Fibroblast of mammary gland (primary cell): ENCODE data around the gene VPS54.
"Not testable (repeated sequence)": the region's sequence is repeated elsewhere in the genome, so short reads cannot be mapped to it uniquely, and the experiment has no call there.

Source experiments
- DNase-seq: peaks from one replicate; pipeline ENCODE4 v3.0.0-alpha.2; 2010; ENCODE audit warnings: low read depth
- H3K4me3 ChIP-seq: 2 replicates; pipeline ENCODE4 v1.5.1; 2011; ENCODE audit warnings: low read depth, mild to moderate bottlenecking, low read length, moderate library complexity; ENCODE audit not compliant: control insufficient read depth
- TF ChIP-seq, protein P1 (sequence below): conservative IDR thresholded peaks from 2 replicates; pipeline ENCODE4 v1.5.1; 2011; ENCODE audit warnings: low read depth, low read length, inconsistent platforms; ENCODE audit not compliant: control insufficient read depth, insufficient read depth

The VPS54 gene

DNA sequence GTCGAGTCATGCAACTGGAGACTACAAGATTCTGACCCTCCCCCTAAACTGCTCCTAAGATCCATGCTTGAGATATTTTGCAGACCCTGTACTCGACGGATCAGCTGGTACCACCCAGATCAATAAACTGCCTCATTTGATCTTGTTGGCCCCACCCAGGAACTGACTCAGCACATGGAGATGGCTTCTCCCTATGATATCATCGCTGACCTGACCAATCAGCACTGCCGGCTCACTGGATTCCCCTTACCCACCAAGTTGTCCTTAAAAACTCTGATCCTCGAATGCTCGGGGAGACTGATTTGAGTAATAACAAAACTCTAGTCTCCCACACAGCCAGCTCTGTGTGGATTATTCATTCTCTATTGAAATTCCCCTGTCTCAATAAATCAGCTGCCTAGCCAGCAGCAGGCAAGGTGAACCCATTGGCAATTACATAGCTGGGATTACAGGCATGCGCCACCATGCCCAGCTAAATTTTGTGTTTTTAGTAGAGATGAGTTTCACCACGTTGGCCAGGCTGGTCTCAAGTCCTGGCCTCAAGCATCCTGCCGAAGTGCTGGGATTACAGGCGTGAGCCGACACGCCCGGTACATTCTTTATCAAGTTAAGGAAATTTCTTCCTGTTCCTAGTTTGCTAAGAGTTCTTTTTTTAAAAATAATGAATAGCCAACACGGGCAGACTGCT, 43.6 kb downstream of the VPS54 start:
- DNase-seq: peak; percentile 4
- H3K4me3 ChIP-seq: no peak overlapping the region
- TF ChIP-seq, protein P1, sequence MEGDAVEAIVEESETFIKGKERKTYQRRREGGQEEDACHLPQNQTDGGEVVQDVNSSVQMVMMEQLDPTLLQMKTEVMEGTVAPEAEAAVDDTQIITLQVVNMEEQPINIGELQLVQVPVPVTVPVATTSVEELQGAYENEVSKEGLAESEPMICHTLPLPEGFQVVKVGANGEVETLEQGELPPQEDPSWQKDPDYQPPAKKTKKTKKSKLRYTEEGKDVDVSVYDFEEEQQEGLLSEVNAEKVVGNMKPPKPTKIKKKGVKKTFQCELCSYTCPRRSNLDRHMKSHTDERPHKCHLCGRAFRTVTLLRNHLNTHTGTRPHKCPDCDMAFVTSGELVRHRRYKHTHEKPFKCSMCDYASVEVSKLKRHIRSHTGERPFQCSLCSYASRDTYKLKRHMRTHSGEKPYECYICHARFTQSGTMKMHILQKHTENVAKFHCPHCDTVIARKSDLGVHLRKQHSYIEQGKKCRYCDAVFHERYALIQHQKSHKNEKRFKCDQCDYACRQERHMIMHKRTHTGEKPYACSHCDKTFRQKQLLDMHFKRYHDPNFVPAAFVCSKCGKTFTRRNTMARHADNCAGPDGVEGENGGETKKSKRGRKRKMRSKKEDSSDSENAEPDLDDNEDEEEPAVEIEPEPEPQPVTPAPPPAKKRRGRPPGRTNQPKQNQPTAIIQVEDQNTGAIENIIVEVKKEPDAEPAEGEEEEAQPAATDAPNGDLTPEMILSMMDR: no peak

- DNase-seq, H3K4me3 ChIP-seq: not testable (repeated sequence)
Observed at GRCh38 chr2:63975036-63975435, 44.2 kb downstream of the VPS54 start.

DNA sequence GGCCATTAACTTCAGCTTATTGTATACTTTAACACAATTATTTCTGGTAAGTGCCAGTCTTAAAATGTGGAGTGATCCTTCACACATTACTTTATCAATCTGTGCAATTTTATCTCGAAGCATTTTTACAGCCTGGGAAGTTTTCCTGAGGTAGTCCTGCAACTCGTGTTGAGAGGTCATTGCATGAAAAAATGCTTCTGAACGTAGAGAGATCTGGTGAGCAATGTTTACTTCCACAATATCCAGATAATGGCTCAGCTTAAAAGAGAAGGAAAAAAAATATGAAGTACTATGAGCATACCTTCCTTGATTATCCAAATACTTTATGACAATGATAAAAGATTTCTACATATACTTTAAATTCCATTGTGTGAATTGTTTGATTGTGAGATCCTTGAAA, 57.0 kb downstream of the VPS54 start:
- no peak overlapping the region for H3K4me3 ChIP-seq
- no peak for DNase-seq
- TF ChIP-seq, protein P1: no peak

- TF ChIP-seq, protein P1: no peak
- H3K4me3 ChIP-seq: no peak overlapping the region
- DNase-seq: no peak
Observed at GRCh38 chr2:63950414-63950813, 68.8 kb downstream of the VPS54 start.

GRCh38 chr2:63942788-63943187, 76.4 kb downstream of the VPS54 start:
- no peak overlapping the region for H3K4me3 ChIP-seq
- TF ChIP-seq, protein P1: no peak
- DNase-seq: no peak

DNA sequence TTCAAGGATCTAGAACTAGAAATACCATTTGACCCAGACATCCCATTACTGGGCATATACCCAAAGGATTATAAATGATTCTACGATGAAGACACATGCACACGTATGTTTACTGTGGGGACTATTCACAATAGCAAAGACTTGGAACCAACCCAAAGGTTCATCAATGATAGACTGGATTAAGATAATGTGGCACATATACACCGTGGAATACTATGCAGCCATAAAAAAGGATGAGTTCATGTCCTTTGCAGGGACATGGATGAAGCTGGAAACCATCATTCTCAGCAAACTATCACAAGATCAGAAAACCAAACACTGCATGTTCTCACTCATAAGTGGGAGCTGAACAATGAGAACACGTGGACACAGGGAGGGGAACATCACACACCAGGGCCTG, 87.1 kb downstream of the VPS54 start:
- H3K4me3 ChIP-seq, DNase-seq: not testable (repeated sequence)

DNA sequence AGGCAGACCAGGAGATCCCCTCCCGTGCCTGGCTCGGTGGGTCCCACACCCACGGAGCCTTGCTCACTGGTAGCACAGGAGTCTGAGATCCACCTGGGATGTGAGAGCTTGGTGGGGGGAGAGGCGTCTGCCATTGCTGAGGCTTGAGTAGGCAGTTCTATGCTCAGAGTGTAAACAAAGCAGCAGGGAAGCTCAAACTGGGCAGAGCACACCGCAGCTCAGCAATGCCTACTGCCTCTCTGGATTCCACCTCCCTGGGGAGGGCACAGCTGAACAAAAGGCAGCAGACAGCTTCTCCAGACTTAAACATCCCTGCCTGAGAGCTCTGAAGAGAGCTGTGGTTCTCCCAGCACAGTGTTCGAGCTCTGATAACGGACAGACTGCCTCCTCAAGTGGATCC, 92.4 kb downstream of the VPS54 start:
- TF ChIP-seq, protein P1: no peak
- H3K4me3 ChIP-seq: no peak overlapping the region
- DNase-seq: no peak

GRCh38 chr2:63914311-63914710, 104.9 kb downstream of the VPS54 start:
- TF ChIP-seq, protein P1: no peak
- DNase-seq: no peak
- H3K4me3 ChIP-seq: no peak overlapping the region
